WTC11 (cell line): ENCODE measurements around the gene GLTPD2. TPM values are rescaled to one million over a fixed set of nuclear protein-coding genes. Genes with fewer than 3 reads are reported as not detected.

Experiments used
- ATAC-seq: fragments of 200-7000 bp; cut with Tn5 transposase; 2 replicates; pipeline ENCODE4 v1.10.0; 2021; ENCODE audit warnings: mild to moderate bottlenecking, moderate library complexity
- CTCF ChIA-PET: fragments of 300-600 bp; sonication (Branson Sonifier 250); formaldehyde crosslinking; loops from one replicate; lab custom pipeline; 2021; ENCODE audit warnings: antibody characterized with exemption; lab: Charles Lee
- POLR2A ChIA-PET: fragments of 350-600 bp; sonication (Branson Sonifier 250); formaldehyde crosslinking; loops from one replicate; lab custom pipeline; 2021; ENCODE audit warnings: antibody characterized with exemption; lab: Charles Lee
- DNase-seq: peaks from one replicate; pipeline ENCODE4 v3.0.0; 2021; ENCODE audit warnings: low spot score
- H3K27ac Mint-ChIP-seq: 2 replicates; pipeline ENCODE4 v1.8.0; 2021; ENCODE audit warnings: mixed read lengths
- H3K27me3 Mint-ChIP-seq: 2 replicates; pipeline ENCODE4 v1.8.0; 2021; ENCODE audit warnings: low read depth, mild to moderate bottlenecking, moderate library complexity, mixed read lengths
- H3K36me3 Mint-ChIP-seq: 2 replicates; pipeline ENCODE4 v1.8.0; 2021; ENCODE audit warnings: mixed read lengths
- H3K4me1 Mint-ChIP-seq: 2 replicates; pipeline ENCODE4 v1.8.0; 2022; ENCODE audit warnings: mixed read lengths
- H3K4me3 Mint-ChIP-seq: 2 replicates; pipeline ENCODE4 v1.8.0; 2021; ENCODE audit warnings: mild to moderate bottlenecking, moderate library complexity, mixed read lengths
- H3K9me3 Mint-ChIP-seq: 2 replicates; pipeline ENCODE4 v1.8.0; 2021; ENCODE audit warnings: mixed read lengths
- ARID4B ChIP-seq: sonication (generic); formaldehyde crosslinking; IDR thresholded peaks from 2 replicates; pipeline ENCODE4 v1.8.0; 2023; ENCODE audit warnings: missing genetic modification reagents, mild to moderate bottlenecking, borderline replicate concordance
- CTCF ChIP-seq: fragments of 200-600 bp; IDR thresholded peaks from 2 replicates; pipeline ENCODE4 v1.8.0; 2022; ENCODE audit warnings: antibody characterized with exemption
- FOXJ3 ChIP-seq: sonication (generic); formaldehyde crosslinking; IDR thresholded peaks from 2 replicates; pipeline ENCODE4 v1.9.0; 2021; ENCODE audit warnings: missing genetic modification reagents, mild to moderate bottlenecking, borderline replicate concordance
- HMGXB4 ChIP-seq: sonication (generic); formaldehyde crosslinking; IDR thresholded peaks from 2 replicates; pipeline ENCODE4 v1.8.1; 2023; ENCODE audit warnings: mild to moderate bottlenecking, moderate library complexity, missing genetic modification reagents
- MLX ChIP-seq: sonication (generic); formaldehyde crosslinking; IDR thresholded peaks from 2 replicates; pipeline ENCODE4 v1.8.1; 2023; ENCODE audit warnings: mild to moderate bottlenecking, missing genetic modification reagents, moderate library complexity
- OVOL2 ChIP-seq: fragments of 250-450 bp; sonication (Bioruptor Pico); IDR thresholded peaks from 2 replicates; pipeline ENCODE4 v1.9.0; 2021; ENCODE audit warnings: mild to moderate bottlenecking, borderline replicate concordance
- RELA ChIP-seq: sonication (generic); formaldehyde crosslinking; IDR thresholded peaks from 2 replicates; pipeline ENCODE4 v1.8.1; 2022; ENCODE audit warnings: missing genetic modification reagents, mild to moderate bottlenecking, borderline replicate concordance
- SMAD3 ChIP-seq: sonication (generic); formaldehyde crosslinking; IDR thresholded peaks from 2 replicates; pipeline ENCODE4 v1.8.0; 2022; ENCODE audit warnings: missing genetic modification reagents, mild to moderate bottlenecking, borderline replicate concordance
- SP1 ChIP-seq: sonication (generic); formaldehyde crosslinking; conservative IDR thresholded peaks from 2 replicates; pipeline ENCODE4 v1.8.1; 2022; ENCODE audit warnings: missing genetic modification reagents
- total RNA-seq: library from RNA; stranded (reverse); gene quantifications from 3 replicates; pipeline ENCODE4 v1.2.3, GENCODE V29; 2021

The GLTPD2 gene
- total RNA-seq, 1 experiment from 2014 or later: not detected

GRCh38 chr17:4815043-4815675, 26.4 kb downstream of the GLTPD2 start:
- POLR2A ChIA-PET: no interaction called here

GRCh38 chr17:4816826-4817225, 28.1 kb downstream of the GLTPD2 start:
- no peak for DNase-seq
- POLR2A ChIA-PET: no interaction called here
- TF ChIP-seq OVOL2 (CRISPR knock-in tag) (no peak), MLX (CRISPR knock-in tag) (no peak), SP1 (CRISPR knock-in tag) (no peak), SMAD3 (CRISPR knock-in tag) (no peak)
- ATAC-seq: no peak
- Mint-ChIP-seq H3K27ac (no peak overlapping the region), H3K9me3 (no peaks in the 10 kb centered on the region), H3K4me1 (no peaks in the 10 kb centered on the region), H3K36me3 (peaks cover 23% of the 10 kb centered on the region), H3K27me3 (no peaks in the 10 kb centered on the region), H3K4me3 (no peak overlapping the region)
- CTCF ChIA-PET: no interaction called here

More at GRCh38 chr17:4815043-4815675, 26.4 kb downstream of the GLTPD2 start:
- no peaks in the 10 kb centered on the region for H3K4me1 Mint-ChIP-seq
- H3K27ac Mint-ChIP-seq: no peak overlapping the region
- TF ChIP-seq ARID4B (no peak), CTCF (peak; percentile 23; the same call in 1 of the 2 replicates)
- CTCF ChIA-PET: no interaction called here
- no peak overlapping the region for H3K4me3 Mint-ChIP-seq
- H3K36me3 Mint-ChIP-seq: peaks cover 31% of the 10 kb centered on the region
- H3K27me3 Mint-ChIP-seq: no peaks in the 10 kb centered on the region
- ATAC-seq (peak; percentile 75), DNase-seq (no peak)
- H3K9me3 Mint-ChIP-seq: no peaks in the 10 kb centered on the region

GRCh38 chr17:4818276-4818675, 29.5 kb downstream of the GLTPD2 start:
- no peak overlapping the region for H3K4me3 Mint-ChIP-seq
- no peak overlapping the region for H3K27ac Mint-ChIP-seq
- H3K36me3 Mint-ChIP-seq: peaks cover 24% of the 10 kb centered on the region
- ATAC-seq: peak; percentile 87
- peak; percentile 47 for DNase-seq
- ChIA-PET POLR2A (no interaction called here), CTCF (interaction anchor here (0.7 to 1.0 kb wide), 2 partner anchors 28 to 91 kb away, joined by 3 to 4 read pairs; no protein-coding TSS in a partner anchor)
- no peaks in the 10 kb centered on the region for H3K9me3 Mint-ChIP-seq
- no peaks in the 10 kb centered on the region for H3K27me3 Mint-ChIP-seq
- TF ChIP-seq ARID4B (no peak), FOXJ3 (no peak), HMGXB4 (no peak), RELA (CRISPR knock-in tag) (no peak)
- H3K4me1 Mint-ChIP-seq: no peaks in the 10 kb centered on the region
